Activated CD8-positive, alpha-beta memory T cell treated with anti-CD3 and anti-CD28 coated beads, Interleukin-2, amount 50 U/mL, for 24 hours (primary cell): ENCODE results near the gene CDPF1.

Source experiments
- DNase-seq: peaks from one replicate; pipeline ENCODE4 v3.0.0-alpha.2; 2020; ENCODE audit errors: extremely low read depth

The CDPF1 gene

DNA sequence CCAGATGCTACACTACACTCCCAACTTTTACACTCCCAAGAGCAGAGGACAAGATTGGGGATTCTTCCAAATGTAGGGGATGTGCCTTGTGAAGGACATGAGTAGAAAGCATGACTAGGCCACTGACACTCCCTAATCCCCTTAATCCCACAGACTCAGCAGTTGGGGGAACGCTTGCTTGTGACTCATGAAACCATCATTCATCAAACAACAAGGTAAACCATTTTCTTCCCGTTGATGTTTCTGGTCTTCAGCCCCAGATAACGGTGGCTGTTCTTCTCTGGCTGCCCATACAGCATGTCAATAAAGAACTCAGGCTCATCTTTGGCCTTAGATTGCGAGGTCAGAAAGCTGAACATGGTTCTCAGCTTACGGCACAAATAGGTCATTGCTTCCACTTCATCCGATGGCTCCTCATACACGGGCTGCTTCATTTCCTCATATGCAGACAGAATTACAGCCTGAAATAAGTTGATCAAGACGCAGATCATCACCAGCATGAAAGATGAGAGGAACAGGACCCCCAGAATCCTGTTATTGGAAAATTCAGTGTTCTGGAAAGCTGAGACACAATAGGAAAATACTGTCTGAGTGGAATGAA is 6.4 kb upstream of the CDPF1 start:
- no peak for DNase-seq

DNA sequence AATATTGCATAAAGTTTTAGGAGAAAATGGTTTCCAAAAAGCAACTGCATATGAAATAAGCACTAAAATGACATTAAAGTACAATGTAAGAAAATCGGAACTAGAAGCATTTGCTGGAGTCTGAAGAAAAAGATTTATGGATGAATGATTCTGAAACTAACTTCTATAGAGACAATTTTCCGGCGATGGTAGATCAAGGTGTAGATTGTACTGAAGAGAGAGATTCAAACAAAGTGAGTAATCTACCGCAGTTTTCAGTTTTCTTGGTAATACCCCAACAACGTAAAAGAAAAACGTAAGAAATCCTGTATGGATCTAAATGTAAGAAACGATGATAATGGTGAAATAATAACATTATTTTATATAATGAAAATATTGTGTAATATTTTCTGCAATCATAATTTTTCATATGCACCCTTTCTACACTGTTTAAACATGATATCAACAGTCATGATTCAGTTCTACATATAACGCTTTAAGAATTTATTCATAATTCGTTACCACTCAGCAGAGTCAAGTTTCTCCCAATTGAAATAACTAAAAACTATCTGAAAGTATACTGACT is 1.8 kb upstream of the CDPF1 start:
- DNase-seq: no peak

- no peak for DNase-seq
Observed at GRCh38 chr22:46251266-46251665, 1.2 kb upstream of the CDPF1 start.

- DNase-seq: no peak
Observed at GRCh38 chr22:46250783-46251125, 661 bp upstream of the CDPF1 start.

DNA sequence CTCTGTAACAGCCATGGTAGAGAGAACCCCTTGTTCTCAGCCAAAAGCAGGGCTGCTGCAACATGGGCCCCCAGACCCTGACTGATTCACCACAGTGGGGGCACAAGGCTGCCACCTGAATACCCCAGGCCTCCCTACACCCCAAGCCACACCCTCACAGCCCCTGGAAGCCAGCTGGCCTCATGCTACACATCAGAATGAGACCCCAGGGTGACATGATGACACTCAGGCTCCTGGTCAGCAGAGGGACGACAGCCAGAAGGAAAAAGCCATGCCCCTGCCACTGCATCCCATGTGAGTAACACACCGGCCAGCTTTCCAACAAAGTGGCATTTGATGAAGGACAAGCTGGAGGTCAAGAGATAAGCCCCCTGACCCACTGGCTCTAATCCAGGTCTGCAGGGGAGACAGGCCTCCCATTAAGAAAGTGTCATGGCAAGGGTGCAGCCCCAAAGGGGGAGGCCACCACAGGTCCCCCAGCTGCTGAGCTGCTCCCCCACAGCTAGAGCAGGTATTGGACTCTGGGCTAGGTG is 2.6 kb downstream of the CDPF1 start:
- no peak for DNase-seq

- no peak for DNase-seq
Observed at GRCh38 chr22:46246178-46246577, 3.9 kb downstream of the CDPF1 start.

GRCh38 chr22:46245511-46245910 is 4.6 kb downstream of the CDPF1 start:
- DNase-seq: no peak

- DNase-seq: no peak
Observed at GRCh38 chr22:46244771-46245170, 5.3 kb downstream of the CDPF1 start.

- DNase-seq: no peak
Observed at GRCh38 chr22:46242076-46242475, 8.0 kb downstream of the CDPF1 start.

DNA sequence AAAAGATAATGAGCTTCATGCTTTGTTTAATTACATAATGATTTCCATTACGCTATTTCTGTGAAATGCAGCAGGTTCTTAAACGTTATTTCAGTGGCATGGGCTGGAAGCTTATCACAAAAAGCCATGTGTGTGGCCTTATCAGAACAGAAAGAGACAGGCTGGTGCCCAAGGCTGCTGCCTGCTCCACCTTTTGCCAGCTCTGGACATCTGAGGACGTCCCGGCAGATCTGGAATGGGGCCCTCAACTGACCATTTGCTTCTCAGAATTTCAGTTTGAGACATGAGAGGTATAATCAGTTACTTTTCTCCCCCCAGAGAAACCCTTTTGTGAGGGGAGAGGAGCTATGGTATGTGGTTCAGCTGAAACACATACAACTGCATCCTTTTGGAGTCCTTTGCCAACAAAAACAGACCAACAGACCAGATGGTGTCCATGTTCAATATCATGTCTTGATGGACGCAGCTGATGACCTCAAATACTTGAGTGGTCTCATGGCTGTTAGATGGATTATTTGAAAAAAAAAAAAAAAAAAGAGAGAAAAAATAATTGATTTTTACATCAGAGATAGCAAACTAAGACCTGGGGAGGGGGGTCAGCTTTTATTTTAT is 8.6 kb downstream of the CDPF1 start:
- no peak for DNase-seq

- DNase-seq: no peak
Observed at GRCh38 chr22:46240907-46241306, 9.2 kb downstream of the CDPF1 start.

DNA sequence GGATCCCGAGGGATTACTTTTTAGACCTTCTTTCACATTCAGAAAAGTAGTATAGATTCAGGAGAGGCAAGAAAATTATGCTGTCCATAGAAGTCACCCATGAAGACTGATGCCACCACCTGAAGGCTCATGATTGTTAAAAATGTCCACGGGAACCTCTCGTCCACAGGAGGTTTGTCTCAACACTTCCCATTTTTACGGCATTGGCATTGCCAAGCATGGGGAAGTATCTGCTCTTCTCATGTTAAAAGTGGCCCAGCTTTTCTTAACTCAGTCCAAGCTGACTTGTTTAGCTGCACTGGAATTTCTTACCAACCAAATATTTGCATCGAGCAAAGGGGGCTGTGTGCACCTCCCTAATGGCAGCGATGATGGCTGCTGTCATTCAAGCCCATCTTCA is 9.6 kb downstream of the CDPF1 start:
- no peak for DNase-seq

DNA sequence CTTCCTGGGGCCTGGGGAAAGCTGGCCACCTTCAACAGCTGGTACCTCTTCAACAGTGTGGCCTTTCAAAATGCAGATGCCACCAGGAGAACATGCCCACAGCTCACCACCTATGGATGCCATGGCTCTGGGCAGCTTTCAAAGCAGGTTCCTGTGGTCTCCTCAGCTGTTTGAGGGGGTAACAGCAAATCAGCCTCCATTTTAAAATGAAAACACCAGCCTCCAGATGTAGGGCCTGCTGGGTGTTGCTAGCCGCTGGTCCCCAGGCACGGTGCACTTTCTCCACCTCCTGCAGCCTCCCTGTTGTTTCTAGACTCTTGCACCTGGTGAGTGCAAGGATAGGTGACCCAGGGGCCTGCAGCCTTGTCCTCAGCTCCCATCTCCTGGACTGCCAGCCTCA is 10.0 kb downstream of the CDPF1 start:
- no peak for DNase-seq

GRCh38 chr22:46239261-46240048 is 10.6 kb downstream of the CDPF1 start:
- DNase-seq: no peak

DNA sequence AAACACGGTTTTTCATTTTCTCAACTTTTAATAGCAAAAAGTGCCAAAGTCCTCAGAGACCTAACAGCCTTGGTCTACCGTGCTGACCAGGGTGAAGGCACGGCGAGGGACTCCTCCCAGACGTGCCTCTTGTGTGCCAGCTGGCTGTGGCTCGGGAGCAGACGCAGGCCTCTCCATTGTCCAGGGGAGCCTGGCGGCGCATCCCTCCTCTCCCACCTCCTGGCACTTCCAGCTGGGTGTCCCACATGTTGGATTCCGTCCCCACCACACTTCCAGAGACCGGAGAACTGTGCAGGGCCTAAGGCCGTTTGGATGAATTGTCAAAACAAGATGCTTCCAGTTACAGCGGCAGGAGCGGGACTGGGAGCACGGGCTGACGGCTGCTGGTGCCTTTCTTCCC is 11.6 kb downstream of the CDPF1 start:
- no peak for DNase-seq

DNA sequence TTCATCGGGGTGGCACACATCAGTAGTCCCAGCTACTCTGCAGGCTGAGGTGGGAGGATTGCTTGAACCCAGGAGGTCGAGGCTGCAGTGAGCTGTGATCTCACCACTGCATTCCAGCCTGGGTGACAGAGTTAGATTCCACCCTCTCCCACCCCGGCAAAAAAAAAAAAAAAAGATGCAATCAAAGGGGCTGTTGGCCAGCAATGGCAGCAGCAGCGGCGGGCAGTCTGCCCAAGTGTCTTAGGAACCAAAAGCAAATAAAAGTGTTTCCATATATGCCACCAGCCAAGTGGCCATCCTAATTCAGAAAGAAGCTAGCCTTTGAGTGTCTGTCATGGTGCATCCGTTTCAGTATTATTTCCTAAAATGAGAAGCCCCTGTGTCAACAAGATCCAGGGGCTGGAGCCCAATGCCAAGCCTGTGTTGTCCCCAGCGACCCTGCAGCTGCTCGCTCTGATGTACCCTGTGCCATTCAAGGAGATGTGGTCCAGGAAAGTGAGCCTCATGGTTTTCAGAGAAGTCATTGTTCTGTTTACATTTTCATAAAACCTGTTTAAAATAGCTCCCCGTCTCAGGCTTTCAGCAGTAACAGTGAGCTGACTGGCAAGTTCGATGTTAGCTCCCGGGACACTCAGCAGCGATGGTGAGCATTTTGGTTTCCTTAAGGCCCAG is 12.5 kb downstream of the CDPF1 start:
- no peak for DNase-seq

DNA sequence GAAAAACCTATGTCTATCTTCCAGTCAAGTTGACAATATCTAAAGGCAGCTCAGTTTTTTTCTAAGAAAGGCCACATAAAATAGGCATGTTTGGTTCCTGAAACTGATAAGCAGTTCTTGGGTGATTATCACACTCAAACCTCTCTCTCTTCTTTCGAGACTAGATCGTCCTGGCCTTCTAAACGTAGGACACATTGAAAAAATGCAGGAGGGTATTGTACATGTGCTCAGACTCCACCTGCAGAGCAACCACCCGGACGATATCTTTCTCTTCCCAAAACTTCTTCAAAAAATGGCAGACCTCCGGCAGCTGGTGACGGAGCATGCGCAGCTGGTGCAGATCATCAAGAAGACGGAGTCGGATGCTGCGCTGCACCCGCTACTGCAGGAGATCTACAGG is 15.1 kb downstream of the CDPF1 start:
- no peak for DNase-seq

- DNase-seq: no peak
Observed at GRCh38 chr22:46233231-46233630, 16.9 kb downstream of the CDPF1 start.

DNA sequence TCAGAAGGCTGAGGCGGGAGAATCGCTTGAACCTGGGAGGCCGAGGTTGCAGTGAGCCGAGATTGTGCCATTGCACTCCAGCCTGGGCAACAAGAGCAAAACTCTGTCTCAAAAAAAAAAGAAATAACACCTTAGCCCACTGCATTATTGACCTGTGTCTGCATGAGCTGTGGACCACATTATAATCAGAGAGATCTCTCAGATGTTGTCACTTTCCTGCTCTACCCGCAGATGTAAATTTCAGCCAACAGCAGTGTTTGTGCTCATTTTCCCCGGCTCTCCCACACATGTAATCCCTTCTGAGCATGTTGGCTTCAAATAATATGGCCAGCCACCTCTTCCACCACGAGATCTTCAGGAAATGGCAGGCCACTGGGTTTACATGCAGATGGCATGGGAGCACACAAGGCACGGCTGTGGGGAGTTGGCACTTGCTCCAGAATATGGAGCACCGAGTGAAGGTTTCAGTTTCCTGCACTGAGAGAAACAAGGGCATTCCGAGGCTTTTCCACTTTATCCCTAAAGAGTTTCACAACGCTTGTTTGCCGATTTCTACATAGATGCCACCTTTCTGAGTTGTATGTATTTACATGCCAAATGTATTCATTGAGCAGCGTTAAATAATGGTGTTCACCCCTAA is 19.7 kb downstream of the CDPF1 start:
- DNase-seq: no peak

- DNase-seq: no peak
Observed at GRCh38 chr22:46229701-46230100, 20.4 kb downstream of the CDPF1 start.

- DNase-seq: no peak
Observed at GRCh38 chr22:46226577-46226976, 23.5 kb downstream of the CDPF1 start.

DNA sequence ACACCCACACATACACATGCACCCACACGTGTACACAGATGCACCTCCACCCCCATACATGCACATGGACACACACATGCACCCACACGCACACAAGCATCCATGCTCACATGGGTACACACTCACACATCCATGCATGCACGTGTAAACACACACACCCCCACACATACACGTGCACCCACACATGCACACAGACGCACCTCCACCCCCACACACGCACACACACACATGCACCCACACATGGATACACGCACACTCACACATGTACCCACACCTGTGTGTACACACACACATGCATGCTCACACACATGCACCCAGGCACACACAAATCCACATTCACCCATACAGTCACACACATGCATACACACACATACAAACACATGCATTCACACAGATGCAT is 24.5 kb downstream of the CDPF1 start:
- DNase-seq: no peak
